Ovary (tissue), 1 donor: ENCODE results near the gene LSP1.

Source experiments
- EP300 ChIP-seq: sonication (generic); formaldehyde crosslinking; IDR thresholded peaks from one replicate; pipeline ENCODE4 v1.6.1; 2017; ENCODE audit warnings: antibody characterized with exemption
- POLR2A ChIP-seq: fragments of 450-650 bp; IDR thresholded peaks from one replicate; pipeline ENCODE4 v1.6.1; 2017; ENCODE audit warnings: antibody characterized with exemption, mild to moderate bottlenecking, moderate library complexity

DNA sequence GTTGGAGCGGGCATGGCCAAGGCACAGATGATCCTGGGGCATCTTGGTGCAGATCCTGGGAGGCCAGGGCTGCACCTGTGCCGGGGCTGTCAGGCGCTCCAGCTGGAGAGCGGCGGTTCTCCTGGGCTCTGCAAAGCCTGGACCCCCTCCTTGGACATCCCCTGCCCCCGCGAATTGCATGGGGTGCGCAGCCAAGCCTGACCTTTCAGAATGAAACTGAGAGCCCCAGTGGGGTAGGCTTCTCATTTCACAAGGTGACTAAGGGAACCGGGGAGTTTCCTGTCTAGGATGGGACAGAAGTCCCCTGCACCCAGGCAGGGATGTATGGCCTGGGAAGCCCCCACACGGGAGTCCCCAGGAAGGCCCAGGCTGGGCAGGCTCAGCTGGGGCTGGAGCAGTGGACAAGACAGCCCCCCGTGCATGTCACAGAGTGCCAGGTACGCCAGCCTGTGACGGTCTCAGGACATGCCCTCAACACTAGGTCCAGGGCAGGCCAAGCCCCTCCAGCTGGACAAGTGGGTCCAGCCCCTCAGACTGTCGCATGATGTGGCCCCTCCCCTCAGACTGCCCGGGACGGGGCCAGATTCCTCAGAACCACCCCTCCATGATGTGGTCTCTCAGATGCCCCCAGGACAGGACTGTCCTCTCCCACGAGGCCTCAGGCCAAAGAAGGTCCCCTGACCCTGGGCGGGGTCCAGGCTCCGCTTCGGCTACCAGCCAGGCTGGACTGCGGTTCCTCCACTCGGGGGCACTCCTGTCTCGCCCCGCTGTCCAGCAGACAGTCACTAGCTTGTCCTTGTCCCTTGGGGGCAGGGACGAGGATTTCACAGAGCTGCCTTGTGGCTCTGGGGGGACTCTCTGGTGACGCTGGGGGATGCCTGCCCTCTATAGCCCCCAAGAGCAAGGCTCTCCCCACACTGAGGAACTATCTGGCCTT, 2.3 kb downstream of the LSP1 start:
- TF ChIP-seq POLR2A (no peak), EP300 (no peak)
